HG03457 (cell line): ENCODE results near the gene IGFBP2.

ENCODE experiments used
- ATAC-seq: cut with Tn5 transposase; IDR thresholded peaks from one replicate; pipeline ENCODE4 v1.9.1; 2021; ENCODE audit warnings: moderate number of reproducible peaks; ENCODE audit not compliant: unreplicated experiment

The IGFBP2 gene

GRCh38 chr2:216700088-216700567 is 66.9 kb downstream of the IGFBP2 start:
- ATAC-seq = no peak

- ATAC-seq = no peak
Observed at GRCh38 chr2:216700781-216701180, 67.6 kb downstream of the IGFBP2 start.

- ATAC-seq = no peak
Observed at GRCh38 chr2:216701544-216701943, 68.3 kb downstream of the IGFBP2 start.

GRCh38 chr2:216702756-216703155 is 69.5 kb downstream of the IGFBP2 start:
- ATAC-seq = no peak

- no peak for ATAC-seq
Observed at GRCh38 chr2:216710551-216711301, 77.5 kb downstream of the IGFBP2 start.

GRCh38 chr2:216711348-216711747 is 78.1 kb downstream of the IGFBP2 start:
- no peak for ATAC-seq

- ATAC-seq = no peak
Observed at GRCh38 chr2:216713691-216714336, 80.6 kb downstream of the IGFBP2 start.
